ENCODE data around the gene POT1. TPM values are rescaled to one million over a fixed set of nuclear protein-coding genes. Genes with fewer than 3 reads are reported as not detected.

Gene POT1
- total RNA-seq, 1 donor from 2014 or later, result 14.3 TPM

DNA sequence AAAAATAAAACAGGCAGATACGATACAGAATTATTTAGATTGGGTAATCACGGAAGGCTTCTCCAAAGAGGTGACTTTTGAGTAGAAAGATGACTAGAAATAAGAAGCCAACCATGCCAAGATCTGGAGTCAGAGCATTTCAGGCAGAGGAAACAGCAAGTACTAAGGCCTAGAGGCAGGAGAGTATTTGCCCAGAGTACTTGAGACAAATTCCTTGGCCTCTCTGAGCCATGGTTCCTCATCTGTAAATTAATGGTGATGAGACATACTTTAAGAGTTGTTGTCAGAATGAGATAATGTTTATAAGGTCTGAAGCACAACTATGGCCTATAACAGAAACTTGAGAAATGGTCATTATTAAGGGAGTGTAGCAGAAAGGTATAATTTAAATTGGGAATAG is 148.2 kb downstream of the POT1 start:
- H3K36me3 ChIP-seq, result no peaks in the 10 kb centered on the region
- no peaks in the 10 kb centered on the region for H3K4me1 ChIP-seq
- H3K27ac ChIP-seq (replicated peaks), result no peak overlapping the region
- intact Hi-C loops (cut with micrococcal nuclease), result no loop called here
- DNase-seq, result no peak
- H3K4me3 ChIP-seq, result no peak overlapping the region
- H3K9me3 ChIP-seq (replicated peaks), result no peaks in the 10 kb centered on the region
- peaks cover 1% of the 10 kb centered on the region for H3K27me3 ChIP-seq (ENCODE audit: low read depth)
- TF ChIP-seq, protein P1, sequence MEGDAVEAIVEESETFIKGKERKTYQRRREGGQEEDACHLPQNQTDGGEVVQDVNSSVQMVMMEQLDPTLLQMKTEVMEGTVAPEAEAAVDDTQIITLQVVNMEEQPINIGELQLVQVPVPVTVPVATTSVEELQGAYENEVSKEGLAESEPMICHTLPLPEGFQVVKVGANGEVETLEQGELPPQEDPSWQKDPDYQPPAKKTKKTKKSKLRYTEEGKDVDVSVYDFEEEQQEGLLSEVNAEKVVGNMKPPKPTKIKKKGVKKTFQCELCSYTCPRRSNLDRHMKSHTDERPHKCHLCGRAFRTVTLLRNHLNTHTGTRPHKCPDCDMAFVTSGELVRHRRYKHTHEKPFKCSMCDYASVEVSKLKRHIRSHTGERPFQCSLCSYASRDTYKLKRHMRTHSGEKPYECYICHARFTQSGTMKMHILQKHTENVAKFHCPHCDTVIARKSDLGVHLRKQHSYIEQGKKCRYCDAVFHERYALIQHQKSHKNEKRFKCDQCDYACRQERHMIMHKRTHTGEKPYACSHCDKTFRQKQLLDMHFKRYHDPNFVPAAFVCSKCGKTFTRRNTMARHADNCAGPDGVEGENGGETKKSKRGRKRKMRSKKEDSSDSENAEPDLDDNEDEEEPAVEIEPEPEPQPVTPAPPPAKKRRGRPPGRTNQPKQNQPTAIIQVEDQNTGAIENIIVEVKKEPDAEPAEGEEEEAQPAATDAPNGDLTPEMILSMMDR (IDR thresholded peaks at IDR 0.05; ENCODE audit: borderline replicate concordance), result no peak

DNA sequence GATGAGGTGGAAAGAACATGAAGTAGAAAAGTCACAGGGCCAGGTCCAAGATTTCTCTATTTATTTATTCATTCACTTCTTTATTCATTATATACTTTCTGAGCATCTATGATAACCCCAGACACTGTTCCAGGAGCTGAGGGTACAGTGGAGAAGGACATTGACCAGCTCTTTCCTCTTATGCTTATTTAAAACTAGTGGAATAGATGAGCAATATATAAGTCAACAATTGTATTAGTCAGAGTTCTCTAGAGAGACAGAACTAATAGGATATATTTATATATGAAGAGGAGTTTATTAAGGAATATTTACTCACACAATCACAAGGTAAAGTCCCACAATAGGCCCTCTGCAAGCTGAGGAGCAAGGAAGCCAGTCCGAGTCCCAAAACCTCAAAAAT is 149.0 kb downstream of the POT1 start:
- no peaks in the 10 kb centered on the region for H3K9me3 ChIP-seq (replicated peaks)
- H3K27me3 ChIP-seq (ENCODE audit: low read depth), result peaks cover 8% of the 10 kb centered on the region
- no peak overlapping the region for H3K4me3 ChIP-seq
- intact Hi-C loops (cut with micrococcal nuclease), result no loop called here
- no peaks in the 10 kb centered on the region for H3K4me1 ChIP-seq
- TF ChIP-seq, protein P1 (IDR thresholded peaks at IDR 0.05; ENCODE audit: borderline replicate concordance), result no peak
- no peak overlapping the region for H3K27ac ChIP-seq (replicated peaks)
- no peak for DNase-seq
- no peaks in the 10 kb centered on the region for H3K36me3 ChIP-seq

DNA sequence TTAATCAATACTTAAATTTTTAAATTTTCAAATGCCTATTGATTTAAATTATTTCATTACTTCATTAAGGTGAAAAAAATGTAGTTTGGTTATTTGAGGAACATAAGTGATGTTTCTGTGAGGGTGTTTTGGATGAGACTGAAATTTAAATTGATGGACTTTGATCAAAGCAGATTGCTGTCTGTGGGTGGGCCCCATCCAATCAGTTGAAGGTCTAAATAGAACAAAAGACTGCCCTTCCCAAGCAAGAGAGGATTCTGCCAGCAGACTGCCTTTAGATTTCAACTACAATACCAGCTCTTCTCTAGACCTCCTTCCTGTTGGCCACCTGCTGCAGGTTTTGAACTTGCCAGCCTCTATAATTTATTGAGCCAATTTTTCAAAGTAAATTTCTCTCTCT is 149.6 kb downstream of the POT1 start:
- H3K27ac ChIP-seq (replicated peaks), result no peak overlapping the region
- H3K4me1 ChIP-seq, result no peaks in the 10 kb centered on the region
- H3K36me3 ChIP-seq, result no peaks in the 10 kb centered on the region
- H3K27me3 ChIP-seq (ENCODE audit: low read depth), result peaks cover 13% of the 10 kb centered on the region
- H3K9me3 ChIP-seq (replicated peaks), result no peaks in the 10 kb centered on the region
- no peak overlapping the region for H3K4me3 ChIP-seq
- TF ChIP-seq, protein P1 (IDR thresholded peaks at IDR 0.05; ENCODE audit: borderline replicate concordance), result no peak
- DNase-seq, result no peak
- intact Hi-C loops (cut with micrococcal nuclease), result no loop called here

DNA sequence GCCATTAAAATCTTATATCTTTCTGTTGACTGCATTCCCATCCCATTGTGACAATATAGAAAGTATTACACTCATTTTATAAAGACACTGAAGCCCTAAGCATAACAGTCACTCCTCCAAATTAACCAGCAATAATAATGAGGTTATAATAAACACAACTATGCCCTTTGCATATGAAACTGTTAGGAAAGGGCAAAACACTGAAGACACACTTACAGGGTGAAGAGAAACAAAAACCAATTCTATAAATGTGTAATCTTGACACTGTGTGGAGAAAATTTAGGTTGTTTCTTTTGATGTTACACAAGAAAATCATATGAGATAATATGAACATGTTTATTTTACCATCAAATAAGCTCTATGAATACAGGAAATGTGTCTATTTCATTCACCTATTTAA is 150.0 kb downstream of the POT1 start:
- TF ChIP-seq, protein P1 (IDR thresholded peaks at IDR 0.05; ENCODE audit: borderline replicate concordance), result no peak
- intact Hi-C loops (cut with micrococcal nuclease), result no loop called here
- Histone ChIP-seq H3K36me3 (no peaks in the 10 kb centered on the region), H3K9me3 (replicated peaks) (no peaks in the 10 kb centered on the region), H3K27me3 (ENCODE audit: low read depth) (peaks cover 17% of the 10 kb centered on the region), H3K4me3 (no peak overlapping the region), H3K4me1 (no peaks in the 10 kb centered on the region), H3K27ac (replicated peaks) (no peak overlapping the region)
- DNase-seq, result no peak

DNA sequence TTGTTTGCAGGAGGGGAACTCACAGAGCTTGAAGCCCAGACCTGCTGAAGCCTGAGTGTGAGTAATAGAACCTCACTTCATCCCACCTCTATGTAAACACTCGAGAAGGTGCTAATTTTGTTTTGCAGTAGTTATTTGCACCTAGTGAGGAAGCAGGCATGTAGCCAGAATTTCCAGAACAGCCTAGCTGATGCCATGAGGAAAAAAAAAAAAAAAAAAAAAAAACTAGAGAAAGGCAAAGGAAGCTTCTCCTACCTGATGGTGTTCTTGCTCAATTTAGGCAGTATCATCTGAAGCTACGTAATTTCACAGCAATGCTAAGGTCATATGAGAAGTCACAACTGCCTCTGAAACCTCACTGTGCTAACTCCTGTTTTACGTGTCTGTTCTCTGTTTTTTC is 150.4 kb downstream of the POT1 start:
- no peaks in the 10 kb centered on the region for H3K4me1 ChIP-seq
- DNase-seq, result no peak
- H3K27me3 ChIP-seq (ENCODE audit: low read depth), result peaks cover 20% of the 10 kb centered on the region
- H3K9me3 ChIP-seq (replicated peaks), result no peaks in the 10 kb centered on the region
- no peak overlapping the region for H3K27ac ChIP-seq (replicated peaks)
- H3K4me3 ChIP-seq, result no peak overlapping the region
- intact Hi-C loops (cut with micrococcal nuclease), result no loop called here
- TF ChIP-seq, protein P1 (IDR thresholded peaks at IDR 0.05; ENCODE audit: borderline replicate concordance), result no peak
- no peaks in the 10 kb centered on the region for H3K36me3 ChIP-seq

DNA sequence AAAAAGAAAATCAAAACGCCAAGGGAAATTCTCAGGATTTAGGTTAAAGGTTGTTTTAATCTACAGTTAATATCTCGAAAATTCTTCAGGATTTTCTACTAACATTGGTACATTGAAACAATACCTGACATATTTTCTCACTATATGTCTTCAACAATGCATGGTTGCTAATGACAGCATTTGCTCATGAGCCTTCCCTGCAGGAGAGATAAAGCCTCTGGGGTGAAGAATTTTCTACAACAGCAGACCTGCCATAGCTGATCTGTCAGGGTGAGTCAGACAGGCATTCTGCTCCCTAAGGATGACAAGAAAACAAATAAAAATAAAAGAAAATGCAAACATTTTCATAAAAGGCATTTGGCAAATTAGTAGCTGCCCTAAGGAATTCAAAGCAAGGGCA is 152.4 kb downstream of the POT1 start:
- DNase-seq, result no peak
- TF ChIP-seq, protein P1 (IDR thresholded peaks at IDR 0.05; ENCODE audit: borderline replicate concordance), result no peak
- intact Hi-C loops (cut with micrococcal nuclease), result no loop called here

More for the DNA sequence above, 152.4 kb downstream of the POT1 start:
- Histone ChIP-seq H3K9me3 (replicated peaks) (no peaks in the 10 kb centered on the region), H3K36me3 (no peaks in the 10 kb centered on the region), H3K4me3 (no peak overlapping the region), H3K27me3 (ENCODE audit: low read depth) (peaks cover 32% of the 10 kb centered on the region), H3K4me1 (no peaks in the 10 kb centered on the region), H3K27ac (replicated peaks) (no peak overlapping the region)

All from left ventricle myocardium inferior (tissue), 1 donor.